NCI-H2227 (cell line): ENCODE measurements around the gene GNAQ.
"Not testable (repeated sequence)": the region's sequence is repeated elsewhere in the genome, so short reads cannot be mapped to it uniquely, and the experiment has no call there.

Experiments
- DNase-seq: peaks from one replicate; lab custom pipeline; 2025; ENCODE audit not compliant: unreplicated experiment; lab: John Stamatoyannopoulos, UW

The GNAQ gene

DNA sequence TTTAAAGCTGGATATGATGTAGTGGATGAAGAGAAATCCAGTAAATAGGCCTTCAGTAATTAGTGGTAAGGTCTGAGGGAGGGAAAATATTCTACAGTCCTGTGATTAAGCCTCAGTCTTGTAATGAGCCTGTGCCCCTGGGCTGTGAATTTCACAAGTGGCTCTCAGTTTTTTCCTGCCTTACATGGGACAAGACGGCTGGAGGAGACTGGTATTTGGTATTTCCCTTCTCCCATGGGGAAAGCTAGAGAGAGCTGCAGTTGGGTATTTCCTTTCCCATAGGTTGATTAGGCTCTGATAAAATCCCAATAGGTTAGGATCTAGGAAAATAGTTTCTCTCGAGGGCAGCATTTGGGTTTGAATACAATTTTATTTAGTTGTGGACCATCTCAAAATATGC is 321.3 kb downstream of the GNAQ start:
- no peak for DNase-seq

DNA sequence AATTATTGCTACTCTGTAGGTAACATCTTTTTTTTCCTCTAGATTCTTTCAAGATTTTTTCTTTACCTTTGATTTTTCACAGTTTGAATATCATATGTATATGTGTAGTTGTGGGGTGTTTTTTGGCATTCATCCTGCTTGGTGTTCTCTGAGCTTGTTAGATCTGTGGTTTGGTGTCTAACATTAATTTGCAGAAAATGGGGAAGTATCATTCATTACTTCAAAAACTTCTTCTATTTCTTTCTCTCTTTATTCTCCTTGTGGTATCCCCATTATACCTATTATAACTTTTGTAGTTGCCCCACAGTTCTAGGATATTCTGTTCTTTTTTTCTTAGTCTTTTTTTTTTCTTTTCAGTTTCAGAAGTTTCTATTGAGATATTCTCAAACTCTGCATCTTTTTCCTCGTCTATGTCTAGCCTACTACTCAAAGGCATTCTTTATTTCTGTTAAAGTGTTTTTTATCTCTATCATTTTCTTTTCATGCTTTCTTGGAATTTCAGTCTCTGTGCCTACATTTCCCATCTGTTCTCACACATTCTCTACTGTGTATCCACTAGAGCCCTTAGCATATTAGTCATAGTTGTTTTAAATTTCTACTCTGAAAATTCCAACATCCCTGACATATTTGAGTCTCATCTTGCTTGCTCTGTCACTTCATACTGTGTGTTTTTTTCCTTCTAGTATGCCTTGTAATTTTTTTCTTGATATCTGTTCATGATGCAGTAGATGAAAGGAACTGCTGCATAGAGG is 323.4 kb downstream of the GNAQ start:
- DNase-seq, result no peak

DNA sequence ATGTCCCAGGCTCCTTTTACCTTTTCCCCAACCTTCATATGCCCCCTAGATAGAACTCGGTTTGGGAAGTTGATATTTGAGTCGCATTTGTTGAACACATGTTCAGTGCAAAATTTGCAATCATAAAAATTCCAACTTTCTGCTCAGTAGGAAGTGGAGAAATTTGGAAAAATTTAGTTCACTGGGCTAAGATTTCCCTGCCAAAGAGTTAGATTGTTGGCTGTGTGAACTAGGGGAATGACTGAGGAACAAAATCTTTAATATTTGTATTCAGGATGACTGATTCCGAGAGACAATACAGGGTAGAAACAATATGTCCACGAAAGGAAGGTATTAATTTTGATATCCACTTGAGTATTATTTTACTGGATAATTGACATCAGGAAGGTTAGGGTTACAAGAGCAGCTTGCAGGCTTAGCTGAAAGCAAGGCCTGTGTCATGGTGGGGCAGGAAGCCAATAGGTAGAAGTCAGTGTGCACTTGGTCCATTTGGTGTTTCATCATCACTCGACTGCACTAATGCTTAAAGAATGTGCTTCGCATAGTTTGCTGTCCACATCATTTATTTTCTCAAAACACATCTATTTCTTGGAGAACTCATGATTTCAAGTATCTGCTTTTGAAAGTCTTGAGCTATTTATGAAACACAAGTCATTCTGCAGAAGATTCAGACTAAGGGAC is 324.1 kb downstream of the GNAQ start:
- DNase-seq, result no peak

DNA sequence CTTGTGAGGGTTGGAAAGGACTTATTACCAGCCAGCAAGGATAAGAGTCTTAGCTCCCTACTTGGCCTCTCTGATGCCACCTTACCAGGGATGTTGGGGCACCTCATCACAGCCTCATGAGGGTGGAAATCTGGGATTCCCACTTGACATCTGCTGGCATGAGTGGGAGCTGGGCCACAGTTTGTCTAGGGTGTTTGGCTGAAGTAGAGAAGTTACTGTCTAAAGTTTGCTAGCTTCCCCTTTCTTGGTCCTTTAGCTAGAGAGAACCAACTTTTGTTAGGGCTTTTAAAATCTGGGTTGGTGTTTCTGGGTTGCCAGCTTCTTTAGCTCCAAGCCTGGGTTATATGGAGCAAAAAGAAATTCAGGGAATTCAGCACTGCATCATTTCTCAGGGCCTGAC is 326.0 kb downstream of the GNAQ start:
- no peak for DNase-seq

DNA sequence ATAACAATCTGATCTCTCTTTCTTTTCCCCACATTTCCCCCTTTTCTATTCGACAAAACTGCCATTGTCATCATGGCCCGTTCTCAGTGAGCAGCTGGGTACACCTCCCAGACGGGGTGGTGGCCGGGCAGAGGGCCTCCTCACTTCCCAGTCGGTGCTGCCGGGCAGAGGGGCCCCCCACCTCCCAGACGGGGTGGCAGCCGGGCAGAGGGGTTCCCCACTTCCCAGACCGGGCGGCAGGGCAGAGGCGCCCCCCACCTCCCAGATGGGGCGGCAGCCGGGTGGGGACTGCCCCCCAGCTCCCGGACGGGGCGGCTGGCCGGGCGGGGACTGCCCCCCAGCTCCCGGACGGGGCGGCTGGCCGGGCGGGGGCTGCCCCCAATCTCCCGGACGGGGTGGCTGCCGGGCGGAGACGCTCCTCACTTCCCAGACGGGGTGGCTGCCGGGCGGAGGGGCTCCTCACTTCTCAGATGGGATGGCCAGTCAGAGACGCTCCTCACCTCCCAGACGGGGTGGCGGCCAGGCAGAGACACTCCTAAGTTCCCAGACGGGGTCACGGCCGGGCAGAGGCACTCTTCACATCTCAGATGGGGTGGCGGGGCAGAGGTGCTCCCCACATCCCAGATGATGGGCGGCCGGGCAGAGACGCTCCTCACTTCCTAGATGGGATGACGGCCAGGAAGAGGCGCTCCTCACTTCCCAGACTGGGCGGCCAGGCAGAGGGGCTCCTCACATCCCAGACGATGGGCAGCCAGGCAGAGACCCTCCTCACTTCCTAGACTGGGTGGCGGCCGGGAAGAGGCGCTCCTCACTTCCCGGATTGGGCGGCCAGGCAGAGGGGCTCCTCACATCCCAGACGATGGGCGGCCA is 328.9 kb downstream of the GNAQ start:
- not testable (repeated sequence) for DNase-seq

DNA sequence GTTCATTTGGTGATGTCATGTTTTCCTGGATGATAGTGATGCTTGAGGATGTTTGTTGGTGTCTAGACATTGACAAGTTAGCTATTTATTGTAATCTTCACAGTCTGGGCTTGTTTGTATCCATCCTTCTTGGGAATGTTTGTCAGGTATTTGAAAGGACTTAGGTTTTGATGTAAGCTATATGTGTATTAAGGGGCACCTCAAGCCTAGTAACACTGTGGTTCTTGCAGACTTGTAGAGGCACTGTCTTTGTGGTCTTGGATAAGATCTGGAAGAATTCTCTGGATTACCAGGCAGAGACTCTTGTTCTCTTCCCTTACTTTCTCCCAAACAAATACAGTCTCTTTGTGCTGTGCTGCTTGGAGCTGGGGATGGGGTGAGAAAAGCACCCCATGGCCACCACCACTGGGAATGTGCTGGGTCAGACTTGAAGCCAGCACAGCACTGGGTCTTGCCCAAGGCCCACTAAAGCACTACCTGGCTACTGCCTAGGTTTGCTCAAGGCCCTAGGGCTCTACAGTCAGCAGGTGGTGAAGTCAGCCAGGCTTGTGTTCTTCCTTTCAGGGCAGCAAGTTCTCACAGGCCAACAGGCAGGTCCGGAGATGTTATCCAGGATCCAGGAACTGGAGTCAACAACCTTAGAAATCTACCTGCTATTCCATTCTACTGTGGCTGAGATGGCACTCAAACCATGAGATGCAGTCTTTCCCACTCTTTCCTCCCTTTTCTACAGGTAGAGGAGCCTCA is 334.2 kb downstream of the GNAQ start:
- no peak for DNase-seq

DNA sequence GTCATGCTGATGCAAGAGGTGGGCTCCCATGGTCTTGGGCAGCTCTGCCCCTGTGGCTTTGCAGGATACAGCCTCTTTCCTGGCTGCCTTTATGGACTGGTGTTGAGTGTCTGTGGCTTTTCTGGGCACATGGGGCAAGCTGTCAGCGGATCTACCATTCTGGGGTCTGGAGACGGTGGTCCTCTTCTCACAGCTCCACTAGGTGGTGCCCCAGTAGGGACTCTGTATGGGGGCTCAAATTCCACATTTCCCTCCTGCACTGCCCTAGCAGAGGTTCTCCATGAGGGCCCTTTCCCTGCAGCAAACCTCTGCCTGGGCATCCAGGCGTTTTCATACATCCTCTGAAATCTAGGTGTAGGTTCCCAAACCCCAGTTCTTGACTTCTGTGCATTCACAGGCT is 340.9 kb downstream of the GNAQ start:
- DNase-seq, result not testable (repeated sequence)

DNA sequence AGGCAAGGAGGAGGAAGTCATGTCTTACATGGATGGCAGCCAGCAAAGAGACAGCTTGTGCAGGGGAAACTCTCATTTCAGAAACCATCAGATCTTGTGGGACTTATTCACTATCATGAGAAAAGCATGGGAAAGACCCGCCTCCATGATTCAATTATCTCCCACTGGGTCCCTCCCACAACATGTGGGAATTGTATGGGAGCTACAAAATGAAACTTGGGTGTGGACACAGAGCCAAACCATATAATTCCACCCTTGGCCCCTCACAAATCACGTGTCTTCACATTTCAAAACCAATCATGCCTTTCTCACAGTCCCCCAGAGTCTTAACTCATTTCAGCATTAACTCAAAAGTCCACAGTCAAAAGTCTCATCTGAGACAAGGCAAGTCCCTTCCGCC is 341.5 kb downstream of the GNAQ start:
- not testable (repeated sequence) for DNase-seq

DNA sequence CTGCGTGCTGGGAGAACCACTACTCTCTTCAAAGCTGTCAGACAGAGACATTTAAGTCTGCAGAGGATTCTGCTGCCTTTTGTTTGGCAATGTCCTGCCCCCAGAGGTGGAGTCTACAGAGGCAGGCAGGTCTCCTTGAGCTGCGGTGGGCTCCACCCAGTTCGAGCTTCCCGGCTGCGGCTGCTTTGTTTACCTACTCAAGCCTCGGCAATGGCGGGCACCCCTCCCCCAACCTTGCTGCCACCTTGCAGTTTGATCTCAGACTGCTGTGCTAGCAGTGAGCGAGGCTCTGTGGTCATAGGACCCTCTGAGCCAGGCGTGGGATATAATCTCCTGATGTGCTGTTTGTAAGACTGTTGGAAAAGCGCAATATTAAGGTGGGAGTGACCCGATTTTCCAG is 343.9 kb downstream of the GNAQ start:
- DNase-seq, result not testable (repeated sequence)

DNA sequence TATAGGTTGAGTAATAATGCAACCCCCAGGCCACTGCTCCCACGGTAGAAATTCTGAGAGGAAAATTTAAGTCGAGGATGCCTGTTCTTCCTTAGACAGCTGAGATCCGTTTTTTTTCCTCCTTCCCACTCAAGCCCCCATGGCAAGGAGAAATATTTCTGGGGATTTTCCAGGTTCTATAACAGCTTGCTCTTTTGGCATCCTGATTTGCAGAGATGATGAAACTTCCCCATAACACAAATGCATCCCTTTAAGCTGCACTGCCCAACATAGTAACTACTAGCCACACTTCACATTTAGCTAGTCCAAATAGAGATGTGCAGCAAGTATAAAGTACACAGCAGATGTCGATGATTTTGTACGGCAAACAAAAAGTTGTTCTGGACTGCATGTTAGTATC is 351.0 kb downstream of the GNAQ start:
- DNase-seq, result no peak

DNA sequence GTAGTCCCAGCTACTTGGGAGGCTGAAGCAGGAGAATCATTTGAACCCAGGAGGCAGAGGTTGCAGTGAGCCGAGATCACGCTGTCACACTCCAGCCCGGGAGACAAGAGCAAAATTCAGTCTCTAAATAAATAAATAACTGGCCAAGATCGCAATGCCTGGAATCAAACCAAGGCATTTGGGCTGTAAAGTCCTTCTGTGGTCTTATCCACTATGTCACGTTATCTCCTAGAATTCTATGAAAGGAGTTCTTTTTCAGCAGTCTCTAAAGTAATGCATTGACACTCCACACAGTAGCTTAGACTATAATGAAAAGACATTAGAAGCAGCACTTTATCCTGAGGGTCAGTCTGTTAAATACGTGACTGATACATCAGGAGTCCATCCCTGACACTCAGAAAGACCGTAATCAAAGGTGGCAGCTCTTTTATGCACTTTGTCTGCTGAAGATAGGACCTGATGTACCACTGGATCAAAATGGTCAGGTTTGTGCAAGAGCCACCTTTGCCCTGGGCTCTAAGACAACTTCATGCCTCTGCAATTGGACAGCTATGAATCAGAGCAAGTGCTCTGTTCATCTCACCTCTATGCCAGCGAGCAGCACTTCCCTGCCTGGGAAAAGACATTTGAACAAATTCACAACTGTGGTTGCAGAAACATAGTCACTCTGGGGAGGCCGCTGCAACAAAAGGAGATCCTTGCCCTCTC is 351.8 kb downstream of the GNAQ start:
- DNase-seq, result no peak

DNA sequence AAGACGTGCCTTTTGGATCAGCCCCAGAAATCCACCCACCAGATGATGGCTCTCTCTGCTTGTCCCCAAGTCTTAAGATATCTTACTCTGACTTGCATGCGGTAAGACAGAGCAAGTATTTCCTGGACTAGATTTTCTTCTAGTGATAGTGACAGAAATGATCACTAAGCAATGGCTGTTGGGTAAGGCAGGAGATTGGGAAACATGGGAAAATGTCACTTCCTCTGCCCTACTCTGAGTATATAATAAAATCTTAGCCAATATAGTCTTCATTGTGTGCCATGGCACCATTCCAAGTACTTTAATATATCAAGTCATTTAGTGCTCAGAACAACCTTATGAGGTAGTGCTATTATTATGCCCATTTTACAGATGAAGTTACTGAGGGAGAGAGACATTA is 352.5 kb downstream of the GNAQ start:
- DNase-seq, result no peak

DNA sequence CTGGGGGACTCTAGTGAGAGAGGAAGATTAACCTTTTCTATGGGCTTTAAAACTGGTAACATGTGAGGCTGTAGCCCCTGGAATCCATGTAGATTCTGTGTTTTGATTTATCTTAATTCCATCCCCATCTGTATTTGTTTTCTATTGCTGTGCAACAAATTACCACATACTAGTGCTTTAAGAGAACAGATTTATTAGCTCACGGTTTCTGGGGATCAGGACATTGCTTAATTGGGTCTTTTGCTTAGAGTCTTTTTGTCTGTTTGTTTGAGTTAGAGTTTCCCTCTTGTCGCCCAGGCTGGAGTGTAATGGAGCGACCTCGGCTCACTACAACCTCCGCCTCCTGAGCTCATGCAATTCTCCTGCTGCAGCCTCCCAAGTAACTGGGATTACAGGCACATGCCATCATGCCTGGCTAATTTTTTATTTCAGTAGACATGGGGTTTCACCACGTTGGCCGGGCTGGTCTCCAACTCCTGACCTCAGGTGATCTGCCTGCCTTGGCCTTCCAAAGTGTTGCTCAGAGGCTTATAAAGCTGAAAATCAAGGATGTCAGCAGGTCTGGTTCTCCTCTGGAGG is 353.6 kb downstream of the GNAQ start:
- no peak for DNase-seq

DNA sequence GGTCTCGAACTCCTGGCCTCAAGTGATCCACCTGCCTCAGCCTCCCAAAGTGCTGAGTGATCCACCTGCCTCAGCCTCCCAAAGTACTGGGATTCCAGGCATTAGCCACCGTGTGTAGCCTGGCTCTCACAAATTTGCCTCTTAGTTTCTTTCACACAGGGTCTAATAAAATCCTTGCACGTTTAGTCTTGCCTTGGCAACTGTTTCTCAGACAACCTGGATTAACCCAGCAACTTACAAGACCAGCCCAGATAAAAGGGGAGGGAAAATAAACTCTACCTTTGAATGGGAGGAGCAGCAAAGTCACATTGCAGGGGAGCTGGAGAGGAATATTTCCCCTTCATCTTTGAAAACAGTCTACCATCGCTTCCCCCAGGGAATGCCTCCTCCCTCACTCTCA is 354.2 kb downstream of the GNAQ start:
- DNase-seq, result no peak

DNA sequence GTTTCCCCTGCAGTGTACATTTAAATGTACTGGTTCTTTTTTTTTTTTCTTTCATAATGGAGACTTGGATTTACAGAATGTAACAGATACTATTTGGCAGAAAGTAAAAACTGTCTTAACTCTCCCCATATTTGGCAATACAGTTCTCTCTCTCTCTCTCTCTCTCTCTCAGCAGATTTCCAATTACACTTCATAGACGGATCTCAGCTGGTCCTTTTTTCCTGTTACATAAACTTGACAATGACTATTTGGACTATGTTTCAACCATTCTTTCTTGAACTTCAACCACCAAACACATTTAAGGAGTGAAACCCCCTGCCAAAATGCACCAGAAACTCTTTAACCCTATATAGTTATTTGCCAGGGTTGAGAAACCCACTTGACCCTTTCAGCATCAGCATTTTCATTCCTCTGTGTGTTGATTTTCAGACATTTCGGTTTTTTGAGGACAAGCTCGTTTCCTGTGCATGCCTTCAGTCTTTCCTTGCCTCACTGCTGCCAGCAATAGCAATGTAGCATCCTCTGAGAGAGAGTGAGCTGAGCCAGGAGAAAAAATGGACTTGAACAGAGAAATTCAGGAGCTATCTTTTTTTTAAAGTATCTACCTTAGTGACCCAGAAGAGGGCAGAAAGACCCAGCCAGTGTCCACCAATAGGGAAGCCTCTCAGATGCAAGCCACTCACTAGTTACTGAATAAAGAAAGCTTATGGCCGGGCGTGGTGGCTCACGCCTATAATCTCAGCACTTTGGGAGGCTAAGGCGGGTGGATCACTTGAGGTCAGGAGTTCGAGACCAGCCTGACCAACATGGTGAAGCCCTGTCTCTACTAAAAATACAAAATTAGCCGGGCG is 357.4 kb downstream of the GNAQ start:
- DNase-seq, result no peak

DNA sequence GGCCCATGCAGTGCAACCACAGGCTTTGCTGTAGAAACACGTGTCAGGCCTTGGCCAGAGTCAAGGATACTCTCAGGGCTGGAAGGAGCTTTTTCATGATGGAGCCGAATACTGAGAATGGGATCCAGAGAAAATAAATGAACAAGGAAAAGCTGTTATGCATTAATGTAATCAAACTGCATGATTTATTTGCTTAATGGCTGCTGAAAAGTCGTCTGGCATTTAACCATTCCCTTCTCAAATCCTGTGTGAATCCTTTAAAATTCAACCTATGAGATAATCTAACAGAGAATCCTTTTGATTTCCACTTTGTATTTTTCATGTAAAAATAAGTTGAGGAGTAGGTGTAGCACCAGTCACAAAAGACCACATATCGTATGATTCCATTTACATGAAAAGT is 359.4 kb downstream of the GNAQ start:
- DNase-seq, result no peak

DNA sequence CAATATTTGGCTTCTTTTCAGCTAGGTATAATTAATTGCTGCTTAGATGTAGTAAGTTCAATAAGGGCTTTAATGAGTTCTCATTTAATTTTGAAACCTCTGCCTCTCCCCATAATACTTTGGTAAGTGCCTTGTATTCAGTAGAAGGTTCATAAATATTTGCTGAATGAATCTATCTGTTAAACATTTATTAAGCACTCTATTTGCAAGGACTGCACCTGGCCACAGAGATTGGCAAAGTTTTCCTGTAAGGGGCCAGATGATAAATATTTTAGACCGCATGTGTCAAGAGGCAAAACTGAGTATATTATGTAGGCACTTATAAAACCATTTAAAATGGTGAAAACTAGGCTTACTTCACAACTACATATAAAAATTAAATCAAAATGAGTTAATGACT is 364.5 kb downstream of the GNAQ start:
- no peak for DNase-seq
